DOHH2 (cell line): ENCODE data around the gene SLC34A1.

Experiments used
- EZH2phosphoT487 ChIP-seq: fragments of 200-600 bp; sonication (generic); IDR thresholded peaks from 2 replicates; pipeline ENCODE4 v1.6.1; 2017; ENCODE audit warnings: borderline replicate concordance, mild to moderate bottlenecking, antibody characterized with exemption, low read length, moderate library complexity, mixed read lengths
- TF ChIP-seq, protein P1 (sequence below): fragments of 200-600 bp; sonication (generic); IDR thresholded peaks from one replicate; pipeline ENCODE4 v1.5.1; 2014; ENCODE audit warnings: antibody characterized with exemption, mild to moderate bottlenecking, low read depth, low read length; ENCODE audit not compliant: poor library complexity, severe bottlenecking

DNA sequence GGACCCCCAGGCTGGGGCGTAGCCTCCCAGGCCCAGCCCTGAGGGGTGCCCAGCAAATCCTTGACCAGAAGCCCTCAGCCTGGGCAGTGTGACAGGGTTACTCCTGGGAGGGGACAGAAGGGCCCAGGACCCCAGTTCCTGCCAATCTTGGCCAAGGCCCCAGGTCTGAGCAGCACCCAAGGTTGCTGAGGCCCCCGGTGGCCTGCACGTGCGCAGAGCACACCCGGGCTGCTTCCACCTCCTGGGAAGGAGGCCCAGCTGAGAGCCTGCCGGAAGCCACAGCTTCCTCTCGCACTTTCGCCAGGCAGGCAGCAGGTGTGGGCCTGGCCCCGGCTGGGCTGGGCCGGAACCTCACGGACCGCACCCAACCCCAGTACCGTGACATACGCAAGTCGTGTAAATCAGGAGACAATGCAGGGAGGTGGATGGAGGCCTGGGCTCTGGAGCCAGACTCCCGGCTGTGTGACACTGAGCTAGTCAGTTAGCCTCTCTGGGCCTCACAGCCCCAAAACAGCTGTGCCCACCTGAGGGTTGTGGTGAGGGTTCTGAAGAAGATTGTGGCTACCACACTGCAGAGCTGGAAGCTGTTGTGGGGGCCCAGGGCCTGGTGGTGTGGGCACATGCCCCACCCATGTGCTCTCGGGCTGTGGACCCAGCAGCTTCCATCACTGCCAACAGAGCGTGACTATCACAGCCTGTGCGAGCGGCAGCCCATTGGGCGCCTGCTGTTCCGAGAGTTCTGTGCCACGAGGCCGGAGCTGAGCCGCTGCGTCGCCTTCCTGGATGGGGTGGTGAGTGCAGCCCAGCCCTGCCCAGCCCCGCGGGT is 47.3 kb downstream of the SLC34A1 start:
- TF ChIP-seq, protein P1, sequence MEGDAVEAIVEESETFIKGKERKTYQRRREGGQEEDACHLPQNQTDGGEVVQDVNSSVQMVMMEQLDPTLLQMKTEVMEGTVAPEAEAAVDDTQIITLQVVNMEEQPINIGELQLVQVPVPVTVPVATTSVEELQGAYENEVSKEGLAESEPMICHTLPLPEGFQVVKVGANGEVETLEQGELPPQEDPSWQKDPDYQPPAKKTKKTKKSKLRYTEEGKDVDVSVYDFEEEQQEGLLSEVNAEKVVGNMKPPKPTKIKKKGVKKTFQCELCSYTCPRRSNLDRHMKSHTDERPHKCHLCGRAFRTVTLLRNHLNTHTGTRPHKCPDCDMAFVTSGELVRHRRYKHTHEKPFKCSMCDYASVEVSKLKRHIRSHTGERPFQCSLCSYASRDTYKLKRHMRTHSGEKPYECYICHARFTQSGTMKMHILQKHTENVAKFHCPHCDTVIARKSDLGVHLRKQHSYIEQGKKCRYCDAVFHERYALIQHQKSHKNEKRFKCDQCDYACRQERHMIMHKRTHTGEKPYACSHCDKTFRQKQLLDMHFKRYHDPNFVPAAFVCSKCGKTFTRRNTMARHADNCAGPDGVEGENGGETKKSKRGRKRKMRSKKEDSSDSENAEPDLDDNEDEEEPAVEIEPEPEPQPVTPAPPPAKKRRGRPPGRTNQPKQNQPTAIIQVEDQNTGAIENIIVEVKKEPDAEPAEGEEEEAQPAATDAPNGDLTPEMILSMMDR, result no peak
- TF ChIP-seq EZH2phosphoT487, result no peak
